ENCODE results near the gene POLR3E. TPM values are rescaled to one million over a fixed set of nuclear protein-coding genes. Genes with fewer than 3 reads are reported as not detected.

POLR3E gene
- total RNA-seq, 2 donors from 2014 or later, result 34.4 to 43.4 TPM

DNA sequence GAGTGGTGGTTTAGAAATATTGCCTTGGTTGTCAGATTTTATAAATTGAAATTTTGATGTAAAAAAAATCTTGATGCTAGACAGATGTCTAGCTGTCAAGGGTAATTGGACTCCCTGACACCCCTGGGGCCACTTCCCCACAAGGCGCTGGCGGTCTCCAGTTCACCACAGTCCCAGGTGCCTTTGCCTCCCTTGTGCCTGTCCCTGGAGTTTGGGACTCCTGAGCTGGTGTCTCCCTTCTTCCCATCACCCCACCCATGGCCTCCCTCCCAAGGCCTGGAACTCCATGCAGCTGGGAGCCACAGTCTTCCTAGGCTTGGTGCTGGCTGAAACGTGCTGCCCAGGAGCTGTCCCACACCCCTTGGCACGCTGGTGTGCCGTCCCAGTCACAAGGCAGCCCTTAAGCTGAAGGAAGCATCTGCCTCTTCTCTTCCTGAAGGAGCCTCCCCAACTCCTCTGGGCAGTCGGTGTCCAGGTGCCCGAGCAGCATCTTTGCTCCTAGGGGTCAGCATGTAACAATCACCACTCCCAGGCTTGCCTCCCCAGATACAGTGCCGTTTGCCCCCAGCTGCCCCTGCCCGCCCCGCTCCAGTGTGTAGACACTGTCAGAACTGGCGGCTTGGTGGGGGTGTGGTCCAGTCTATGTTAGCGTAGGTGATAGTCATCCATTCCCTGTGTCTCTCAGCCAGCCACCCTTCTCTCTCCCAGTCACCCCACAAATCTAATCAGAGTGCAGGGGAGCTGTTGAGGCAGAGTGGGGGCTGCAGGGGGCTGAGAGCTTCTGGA is 26.2 kb downstream of the POLR3E start:
- H3K36me3 ChIP-seq, result no peaks in the 10 kb centered on the region
- H3K9ac ChIP-seq (ENCODE audit: low read depth in 2 of 2, low read length in 2 of 2), result no peak overlapping the region
- no peak overlapping the region for H3K27ac ChIP-seq
- TF ChIP-seq, protein P1, sequence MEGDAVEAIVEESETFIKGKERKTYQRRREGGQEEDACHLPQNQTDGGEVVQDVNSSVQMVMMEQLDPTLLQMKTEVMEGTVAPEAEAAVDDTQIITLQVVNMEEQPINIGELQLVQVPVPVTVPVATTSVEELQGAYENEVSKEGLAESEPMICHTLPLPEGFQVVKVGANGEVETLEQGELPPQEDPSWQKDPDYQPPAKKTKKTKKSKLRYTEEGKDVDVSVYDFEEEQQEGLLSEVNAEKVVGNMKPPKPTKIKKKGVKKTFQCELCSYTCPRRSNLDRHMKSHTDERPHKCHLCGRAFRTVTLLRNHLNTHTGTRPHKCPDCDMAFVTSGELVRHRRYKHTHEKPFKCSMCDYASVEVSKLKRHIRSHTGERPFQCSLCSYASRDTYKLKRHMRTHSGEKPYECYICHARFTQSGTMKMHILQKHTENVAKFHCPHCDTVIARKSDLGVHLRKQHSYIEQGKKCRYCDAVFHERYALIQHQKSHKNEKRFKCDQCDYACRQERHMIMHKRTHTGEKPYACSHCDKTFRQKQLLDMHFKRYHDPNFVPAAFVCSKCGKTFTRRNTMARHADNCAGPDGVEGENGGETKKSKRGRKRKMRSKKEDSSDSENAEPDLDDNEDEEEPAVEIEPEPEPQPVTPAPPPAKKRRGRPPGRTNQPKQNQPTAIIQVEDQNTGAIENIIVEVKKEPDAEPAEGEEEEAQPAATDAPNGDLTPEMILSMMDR (IDR thresholded peaks at IDR 0.05), result no peak
- intact Hi-C loops (cut with DNase I), result loop anchor here (10.0 kb wide), 2 partner anchors 91 to 1169 kb away; partner anchors contain the start of genes DNAH3 and LDAF1
- H3K4me1 ChIP-seq, result no peaks in the 10 kb centered on the region
- H3K4me3 ChIP-seq, result no peak overlapping the region
- no peak for DNase-seq
- H3K9me3 ChIP-seq, result no peaks in the 10 kb centered on the region
- no peaks in the 10 kb centered on the region for H3K27me3 ChIP-seq

DNA sequence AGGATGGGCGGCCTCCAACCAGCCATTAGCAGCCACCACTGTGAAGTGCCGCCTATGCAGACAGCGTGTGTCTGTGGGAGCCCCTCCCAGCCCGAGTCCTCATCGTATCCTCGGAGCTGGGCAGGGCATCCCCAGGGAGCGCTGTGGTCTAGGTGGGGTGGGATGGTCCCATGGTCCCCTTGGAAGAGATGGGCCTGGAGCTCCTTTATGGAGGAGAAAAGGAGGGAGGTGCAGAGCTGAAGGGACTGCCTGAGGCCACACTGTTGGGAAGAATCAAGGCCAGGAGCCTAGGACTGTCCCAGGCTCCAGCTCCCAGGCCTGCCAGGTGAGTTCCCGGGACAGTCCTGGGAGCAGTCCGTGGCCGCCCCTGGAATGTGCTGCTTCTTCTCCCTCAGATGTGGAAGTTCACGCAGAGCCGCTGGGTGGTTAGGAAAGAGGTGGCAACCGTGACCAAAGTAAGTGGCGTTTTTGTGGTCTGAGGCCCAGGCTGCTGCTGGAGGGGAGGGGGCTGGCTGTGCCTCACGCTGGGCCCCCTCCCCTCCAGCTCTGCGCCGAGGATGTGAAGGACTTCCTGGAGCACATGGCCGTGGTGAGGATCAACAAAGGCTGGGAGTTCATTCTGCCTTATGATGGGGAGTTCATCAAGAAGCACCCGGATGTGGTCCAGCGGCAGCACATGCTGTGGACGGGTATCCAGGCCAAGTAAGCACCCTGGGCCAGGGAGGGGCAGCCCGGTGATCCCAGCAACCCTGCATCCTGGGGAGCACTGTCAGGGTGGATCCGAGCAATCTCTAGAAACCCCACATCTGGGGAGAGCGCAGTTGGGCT is 27.0 kb downstream of the POLR3E start:
- intact Hi-C loops (cut with DNase I), result loop anchor here (10.0 kb wide), 2 partner anchors 91 to 1169 kb away; partner anchors contain the start of genes DNAH3 and LDAF1
- no peaks in the 10 kb centered on the region for H3K36me3 ChIP-seq

DNA sequence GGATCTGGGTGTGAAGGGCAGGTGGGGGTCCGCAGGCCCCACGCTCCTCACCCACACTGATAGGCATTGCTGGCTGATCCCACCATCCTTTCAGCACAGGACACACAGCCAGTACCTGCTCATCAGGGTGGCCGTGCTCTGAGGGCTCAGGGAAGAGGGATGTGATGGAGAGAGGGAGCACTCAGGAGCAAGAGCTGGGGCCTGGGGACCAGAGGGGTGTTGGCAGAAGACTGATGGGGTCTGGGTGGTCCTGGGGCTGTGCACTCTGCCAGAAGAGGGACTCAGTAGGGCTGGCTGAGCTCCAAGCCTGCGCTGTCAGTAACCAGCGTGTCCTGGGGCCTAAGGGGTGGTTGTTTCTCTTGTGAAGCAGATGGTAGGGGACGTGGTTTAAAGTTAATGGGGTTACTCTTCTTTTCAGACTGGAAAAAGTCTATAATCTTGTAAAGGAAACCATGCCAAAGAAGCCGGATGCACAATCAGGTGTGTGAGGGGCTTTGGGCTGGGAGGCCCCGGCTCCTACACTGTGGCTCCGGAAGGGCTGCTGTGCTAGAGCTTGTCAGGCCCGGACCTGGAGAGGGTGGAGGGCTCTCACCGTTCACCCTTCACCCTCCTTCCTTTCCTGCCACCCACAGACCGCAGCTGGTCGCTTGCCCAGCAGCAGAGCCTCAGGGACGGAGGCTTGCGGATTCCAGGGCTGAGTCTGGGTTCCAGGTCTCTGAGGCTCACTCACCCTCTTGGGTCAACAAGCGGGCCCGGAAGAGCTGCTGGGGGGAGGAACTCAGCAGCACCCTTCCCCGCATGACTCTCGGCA is 27.8 kb downstream of the POLR3E start:
- intact Hi-C loops (cut with DNase I), result loop anchor here (10.0 kb wide), 2 partner anchors 90 to 1170 kb away; partner anchors contain the start of genes DNAH3 and LDAF1
- DNase-seq, result peak; percentile 13

More for the DNA sequence above, 27.0 kb downstream of the POLR3E start:
- H3K4me3 ChIP-seq, result no peak overlapping the region
- H3K9me3 ChIP-seq, result no peaks in the 10 kb centered on the region
- no peak overlapping the region for H3K9ac ChIP-seq (ENCODE audit: low read depth in 2 of 2, low read length in 2 of 2)
- no peaks in the 10 kb centered on the region for H3K27me3 ChIP-seq
- TF ChIP-seq, protein P1 (IDR thresholded peaks at IDR 0.05), result no peak
- no peak for DNase-seq
- no peak overlapping the region for H3K27ac ChIP-seq
- H3K4me1 ChIP-seq, result no peaks in the 10 kb centered on the region

DNA sequence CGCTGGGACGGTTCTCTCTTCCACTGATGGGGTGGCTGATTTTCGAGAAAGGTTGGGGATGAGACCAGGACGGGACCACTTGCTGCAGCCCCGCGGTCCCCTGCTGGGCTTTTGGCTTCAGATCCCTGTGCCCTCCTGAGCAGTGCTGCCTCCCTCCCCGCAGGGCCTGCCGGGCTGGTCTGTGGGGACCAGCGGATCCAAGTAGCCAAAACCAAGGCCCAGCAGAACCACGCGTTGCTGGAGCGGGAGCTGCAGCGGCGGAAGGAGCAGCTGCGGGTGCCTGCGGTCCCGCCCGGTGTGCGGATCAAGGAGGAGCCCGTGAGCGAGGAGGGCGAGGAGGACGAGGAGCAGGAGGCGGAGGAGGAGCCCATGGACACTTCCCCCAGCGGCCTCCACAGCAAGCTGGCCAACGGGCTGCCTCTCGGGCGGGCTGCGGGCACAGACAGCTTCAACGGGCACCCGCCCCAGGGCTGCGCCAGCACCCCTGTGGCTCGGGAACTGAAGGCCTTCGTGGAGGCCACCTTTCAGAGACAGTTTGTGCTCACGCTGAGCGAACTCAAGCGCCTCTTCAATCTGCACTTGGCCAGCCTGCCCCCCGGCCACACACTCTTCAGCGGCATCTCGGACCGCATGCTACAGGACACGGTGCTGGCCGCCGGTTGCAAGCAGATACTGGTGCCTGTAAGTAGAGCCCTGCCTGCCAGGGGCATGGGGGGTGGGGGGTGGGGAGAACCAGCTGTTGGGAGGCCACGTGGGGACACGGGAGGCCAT is 28.6 kb downstream of the POLR3E start:
- H3K4me3 ChIP-seq, result no peak overlapping the region
- no peaks in the 10 kb centered on the region for H3K4me1 ChIP-seq
- no peak overlapping the region for H3K27ac ChIP-seq
- TF ChIP-seq, protein P1 (IDR thresholded peaks at IDR 0.05), result no peak
- H3K36me3 ChIP-seq, result no peaks in the 10 kb centered on the region
- H3K9ac ChIP-seq (ENCODE audit: low read depth in 2 of 2, low read length in 2 of 2), result no peak overlapping the region
- intact Hi-C loops (cut with DNase I), result loop anchor here (10.0 kb wide), 2 partner anchors 89 to 1171 kb away; partner anchors contain the start of genes DNAH3 and LDAF1
- no peaks in the 10 kb centered on the region for H3K27me3 ChIP-seq
- no peak for DNase-seq
- no peaks in the 10 kb centered on the region for H3K9me3 ChIP-seq

More for the DNA sequence above, 27.8 kb downstream of the POLR3E start:
- Histone ChIP-seq H3K4me3 (no peak overlapping the region), H3K9ac (ENCODE audit: low read depth in 2 of 2, low read length in 2 of 2) (no peak overlapping the region), H3K27me3 (no peaks in the 10 kb centered on the region), H3K36me3 (no peaks in the 10 kb centered on the region), H3K27ac (no peak overlapping the region), H3K9me3 (no peaks in the 10 kb centered on the region), H3K4me1 (no peaks in the 10 kb centered on the region)
- TF ChIP-seq, protein P1 (IDR thresholded peaks at IDR 0.05), result no peak
